C4-2B (cell line): ENCODE results near the gene MRS2.
"Not testable (repeated sequence)": the region's sequence is repeated elsewhere in the genome, so short reads cannot be mapped to it uniquely, and the experiment has no call there.

ENCODE experiments used
- H3K27ac ChIP-seq: fragments of 450-650 bp; 2 replicates; pipeline ENCODE4 v1.5.1; 2017
- CTCF ChIP-seq: fragments of 450-650 bp; conservative IDR thresholded peaks from 2 replicates; pipeline ENCODE4 v1.5.1; 2017; ENCODE audit warnings: mild to moderate bottlenecking
- ZFX ChIP-seq: fragments of 450-650 bp; IDR thresholded peaks from 2 replicates; pipeline ENCODE4 v1.6.1; 2017

Gene MRS2

GRCh38 chr6:24359640-24360454 lies 42.9 kb upstream of the MRS2 start:
- peak overlapping the region; percentile 13 for H3K27ac ChIP-seq
- peak; percentile 94 for TF ChIP-seq CTCF
- no peak for TF ChIP-seq ZFX

GRCh38 chr6:24362363-24362762 lies 40.4 kb upstream of the MRS2 start:
- H3K27ac ChIP-seq, result not testable (repeated sequence)

GRCh38 chr6:24365103-24365633 lies 37.6 kb upstream of the MRS2 start:
- H3K27ac ChIP-seq, result not testable (repeated sequence)

GRCh38 chr6:24374612-24375011 lies 28.1 kb upstream of the MRS2 start:
- no peak overlapping the region for H3K27ac ChIP-seq
- TF ChIP-seq CTCF (no peak), ZFX (no peak)

- no peak for TF ChIP-seq ZFX
- no peak for TF ChIP-seq CTCF
- H3K27ac ChIP-seq, result no peak overlapping the region
These were observed 25.9 kb upstream of the MRS2 start for GRCh38 chr6:24376871-24377270.

- H3K27ac ChIP-seq, result no peak overlapping the region
- TF ChIP-seq CTCF (no peak), ZFX (no peak)
These were observed 24.2 kb upstream of the MRS2 start for GRCh38 chr6:24378473-24379097.

- TF ChIP-seq ZFX (no peak), CTCF (no peak)
- no peak overlapping the region for H3K27ac ChIP-seq
These were observed 21.1 kb upstream of the MRS2 start for GRCh38 chr6:24381476-24382219.

- H3K27ac ChIP-seq, result no peak overlapping the region
- no peak for TF ChIP-seq ZFX
- no peak for TF ChIP-seq CTCF
These were observed 20.6 kb upstream of the MRS2 start for GRCh38 chr6:24382220-24382540.

GRCh38 chr6:24382891-24383494 lies 19.7 kb upstream of the MRS2 start:
- H3K27ac ChIP-seq, result not testable (repeated sequence)

GRCh38 chr6:24384369-24385130 lies 18.2 kb upstream of the MRS2 start:
- H3K27ac ChIP-seq, result not testable (repeated sequence)
